HepG2 (cell line): ENCODE data around the gene HBM. TPM values are rescaled to one million over a fixed set of nuclear protein-coding genes. Genes with fewer than 3 reads are reported as not detected.

Experiments used
- ATM ChIP-seq: fragments of 450-650 bp; IDR thresholded peaks from 2 replicates; pipeline ENCODE4 v1.7.1; 2017; ENCODE audit warnings: mild to moderate bottlenecking, borderline replicate concordance
- CEBPB ChIP-seq: IDR thresholded peaks from 2 replicates; pipeline ENCODE4 v1.6.1; 2011; ENCODE audit warnings: low read depth, low read length, improper control_type of control experiment, borderline replicate concordance
- ELF4 ChIP-seq: sonication (generic); formaldehyde crosslinking; IDR thresholded peaks from 2 replicates; pipeline ENCODE4 v1.5.0; 2020; ENCODE audit warnings: missing genetic modification reagents, mild to moderate bottlenecking, moderate library complexity, borderline replicate concordance
- HNRNPK ChIP-seq: fragments of 200-400 bp; formaldehyde crosslinking; IDR thresholded peaks from 2 replicates; pipeline ENCODE4 v1.6.1; 2018; ENCODE audit warnings: low read length, low read depth, moderate library complexity, mild to moderate bottlenecking; ENCODE audit not compliant: poor library complexity, severe bottlenecking
- KAT2B ChIP-seq: fragments of 150-350 bp; IDR thresholded peaks from 2 replicates; pipeline ENCODE4 v1.6.1; 2014; ENCODE audit warnings: low read depth, low read length, borderline replicate concordance
- LCORL ChIP-seq, 2 experiments: fragments of 450-650 bp in 1 of 2; sonication (generic) in 1 of 2; formaldehyde crosslinking in 1 of 2; IDR thresholded peaks; 2 replicates each; pipeline versions ENCODE4 v1.5.0 to v1.6.1; 2017 to 2020; ENCODE audit warnings: antibody characterized with exemption in 1 of 2, missing genetic modification reagents in 1 of 2
- MLXIP ChIP-seq: sonication (generic); formaldehyde crosslinking; IDR thresholded peaks from 2 replicates; pipeline ENCODE4 v1.9.0; 2021; ENCODE audit warnings: missing genetic modification reagents, borderline replicate concordance
- NCOR1 ChIP-seq: fragments of 200-600 bp; sonication (generic); IDR thresholded peaks from 2 replicates; pipeline ENCODE4 v1.7.0; 2017; ENCODE audit warnings: antibody characterized with exemption, low read length, borderline replicate concordance
- SRSF9 ChIP-seq: fragments of 200-400 bp; formaldehyde crosslinking; IDR thresholded peaks from 2 replicates; pipeline ENCODE4 v1.6.1; 2018; ENCODE audit warnings: borderline replicate concordance, mild to moderate bottlenecking, low read depth, low read length; ENCODE audit not compliant: insufficient read depth, poor library complexity, severe bottlenecking
- TBX3 ChIP-seq: fragments of 450-650 bp; IDR thresholded peaks from 2 replicates; pipeline ENCODE4 v1.6.1; 2017; ENCODE audit warnings: antibody characterized with exemption, mild to moderate bottlenecking, inconsistent platforms, borderline replicate concordance
- ZBTB42 ChIP-seq: sonication (generic); formaldehyde crosslinking; IDR thresholded peaks from 2 replicates; pipeline ENCODE4 v1.5.0; 2020; ENCODE audit warnings: mild to moderate bottlenecking, missing genetic modification reagents
- ZFX ChIP-seq: sonication (generic); formaldehyde crosslinking; IDR thresholded peaks from 2 replicates; pipeline ENCODE4 v1.4.0; 2020; ENCODE audit warnings: mild to moderate bottlenecking, low read depth, missing genetic modification reagents, moderate library complexity
- ZHX1 ChIP-seq: sonication (generic); formaldehyde crosslinking; IDR thresholded peaks from 2 replicates; pipeline ENCODE4 v1.8.1; 2022; ENCODE audit warnings: low read depth, mild to moderate bottlenecking, missing genetic modification reagents
- ZMYM4 ChIP-seq: sonication (generic); formaldehyde crosslinking; IDR thresholded peaks from 2 replicates; pipeline ENCODE4 v1.8.1; 2023; ENCODE audit warnings: mild to moderate bottlenecking, missing genetic modification reagents
- ZNF33A ChIP-seq: sonication (generic); formaldehyde crosslinking; IDR thresholded peaks from 2 replicates; pipeline ENCODE4 v1.5.1; 2020; ENCODE audit warnings: missing genetic modification reagents, mild to moderate bottlenecking, moderate library complexity, borderline replicate concordance
- ZNF563 ChIP-seq: sonication (generic); formaldehyde crosslinking; IDR thresholded peaks from 2 replicates; pipeline ENCODE4 v1.8.0; 2022; ENCODE audit warnings: mild to moderate bottlenecking, moderate library complexity, missing genetic modification reagents
- ZNF607 ChIP-seq: sonication (generic); formaldehyde crosslinking; IDR thresholded peaks from 2 replicates; pipeline ENCODE4 v1.5.1; 2020; ENCODE audit warnings: missing genetic modification reagents, mild to moderate bottlenecking, borderline replicate concordance
- polyA plus RNA-seq, 8 experiments: library from polyadenylated mRNA; depleted of rRNA in 3 of 8; stranded (reverse) in 7 of 8; unstranded in 1 of 8; fragments of >200 nt; fragmentation: Illumina TruSeq in 4 of 8; extraction: Trizol in 4 of 8; gene quantifications; 2 replicates each; pipeline versions ENCODE4 v1.2.1 to v1.2.3, GENCODE V29; 2011 to 2016; ENCODE audit warnings: low read depth in 4 of 8, missing spikeins in 1 of 8, mixed read lengths in 1 of 8; ENCODE audit not compliant: insufficient read depth in 1 of 8
- total RNA-seq, 5 experiments: library from RNA; depleted of rRNA; stranded (reverse); fragments of >200 nt; fragmentation: Illumina TruSeq; extraction: Trizol; gene quantifications; 2 replicates each; pipeline ENCODE4 v1.2.3, GENCODE V29; 2016; ENCODE audit warnings: low read depth in 1 of 5
- TF ChIP-seq, protein P1 (sequence below): sonication (generic); formaldehyde crosslinking; IDR thresholded peaks from 2 replicates; pipeline ENCODE4 v1.4.0; 2020; ENCODE audit warnings: missing genetic modification reagents, borderline replicate concordance

Gene HBM
- total and polyA plus RNA-seq, 2 of the 13 experiments (the other 11 are each of a cell fraction or from before 2014, with no cell fraction given) = not detected

DNA sequence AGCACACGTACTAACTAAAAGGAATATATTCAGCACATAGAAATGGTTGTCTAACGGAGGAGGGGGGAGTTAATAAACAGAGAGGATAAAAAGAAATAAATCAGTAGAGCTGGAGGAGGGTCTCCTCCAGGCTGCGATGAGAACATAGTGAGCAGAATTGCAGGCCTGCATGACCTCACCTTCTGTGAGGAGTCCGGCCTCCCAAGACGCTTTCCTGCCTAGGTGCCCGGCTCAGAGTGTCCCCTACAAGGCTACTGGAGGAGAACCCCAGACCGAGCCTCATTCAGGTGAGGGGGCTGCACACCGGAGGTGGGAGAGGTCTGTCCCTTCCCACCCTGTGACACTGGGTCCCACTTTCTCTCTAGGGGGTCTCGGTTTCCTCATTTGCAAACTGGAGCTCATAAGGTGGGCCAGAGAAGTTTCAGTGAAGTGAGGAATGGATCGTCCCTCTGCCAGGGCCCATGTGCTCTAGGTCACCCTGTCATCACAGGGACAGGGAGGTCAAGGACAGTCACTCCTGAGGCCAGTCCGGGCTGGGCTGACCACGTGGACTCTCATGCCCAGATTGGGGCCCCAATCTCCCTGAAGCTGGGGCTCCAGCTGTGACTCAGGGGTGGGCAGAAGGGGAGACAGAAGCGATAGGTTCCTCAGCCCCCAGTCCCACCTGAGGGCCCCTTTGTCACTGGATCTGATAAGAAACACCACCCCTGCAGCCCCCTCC lies 3.3 kb upstream of the HBM start (continued):
- TF ChIP-seq MLXIP (CRISPR knock-in tag) = no peak
- TF ChIP-seq, protein P1, sequence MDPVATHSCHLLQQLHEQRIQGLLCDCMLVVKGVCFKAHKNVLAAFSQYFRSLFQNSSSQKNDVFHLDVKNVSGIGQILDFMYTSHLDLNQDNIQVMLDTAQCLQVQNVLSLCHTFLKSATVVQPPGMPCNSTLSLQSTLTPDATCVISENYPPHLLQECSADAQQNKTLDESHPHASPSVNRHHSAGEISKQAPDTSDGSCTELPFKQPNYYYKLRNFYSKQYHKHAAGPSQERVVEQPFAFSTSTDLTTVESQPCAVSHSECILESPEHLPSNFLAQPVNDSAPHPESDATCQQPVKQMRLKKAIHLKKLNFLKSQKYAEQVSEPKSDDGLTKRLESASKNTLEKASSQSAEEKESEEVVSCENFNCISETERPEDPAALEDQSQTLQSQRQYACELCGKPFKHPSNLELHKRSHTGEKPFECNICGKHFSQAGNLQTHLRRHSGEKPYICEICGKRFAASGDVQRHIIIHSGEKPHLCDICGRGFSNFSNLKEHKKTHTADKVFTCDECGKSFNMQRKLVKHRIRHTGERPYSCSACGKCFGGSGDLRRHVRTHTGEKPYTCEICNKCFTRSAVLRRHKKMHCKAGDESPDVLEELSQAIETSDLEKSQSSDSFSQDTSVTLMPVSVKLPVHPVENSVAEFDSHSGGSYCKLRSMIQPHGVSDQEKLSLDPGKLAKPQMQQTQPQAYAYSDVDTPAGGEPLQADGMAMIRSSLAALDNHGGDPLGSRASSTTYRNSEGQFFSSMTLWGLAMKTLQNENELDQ = no peak
- no peak for TF ChIP-seq KAT2B
- TF ChIP-seq ZHX1 (CRISPR knock-in tag) = no peak
- no peak for TF ChIP-seq ATM
- no peak for TF ChIP-seq NCOR1
- no peak for TF ChIP-seq TBX3
- TF ChIP-seq ZNF563 (CRISPR knock-in tag) = no peak
- no peak for TF ChIP-seq ZNF607 (CRISPR knock-in tag)
- peak; percentile 65; the same call in 1 of the 2 replicates for TF ChIP-seq ZFX (CRISPR knock-in tag)
- 0 out of 2 replicates have a peak, but pooled peaks have one; percentile 38 for TF ChIP-seq ZMYM4 (CRISPR knock-in tag)
- TF ChIP-seq SRSF9 = no peak
- TF ChIP-seq ZBTB42 (CRISPR knock-in tag) = no peak
- no peak for TF ChIP-seq ELF4 (CRISPR knock-in tag)
- no peak for TF ChIP-seq CEBPB
- TF ChIP-seq LCORL (IDR thresholded peaks at IDR 0.05) = no peak
- TF ChIP-seq LCORL (CRISPR knock-in tag; IDR thresholded peaks at IDR 0.05) = peak; percentile 62; the same call in 1 of the 2 replicates
- no peak for TF ChIP-seq HNRNPK
- no peak for TF ChIP-seq ZNF33A (CRISPR knock-in tag)
